Stimulated activated naive CD8-positive, alpha-beta T cell treated with anti-CD3 and anti-CD28 coated beads, Interleukin-15, Interleukin-2, amounts not matched to agents 100 U/mL and 50 U/mL, for 24 hours (primary cell): ENCODE measurements around the gene RBBP8NL.

ENCODE experiments used
- ATAC-seq: fragments of 150-1000 bp; cut with Tn5 transposase; one replicate; pipeline ENCODE4 v1.10.0; 2021
- DNase-seq: peaks from one replicate; pipeline ENCODE4 v3.0.0; 2021

RBBP8NL gene

GRCh38 chr20:62391165-62392076 is 35.9 kb downstream of the RBBP8NL start:
- no peak for ATAC-seq
- no peak for DNase-seq

GRCh38 chr20:62390317-62391164 is 36.8 kb downstream of the RBBP8NL start:
- no peak for DNase-seq
- no peak for ATAC-seq

GRCh38 chr20:62389601-62390087 is 37.7 kb downstream of the RBBP8NL start:
- DNase-seq (no peak), ATAC-seq (no peak)

GRCh38 chr20:62388839-62389600 is 38.3 kb downstream of the RBBP8NL start:
- no peak for ATAC-seq
- no peak for DNase-seq

- DNase-seq (peak; percentile 47), ATAC-seq (no peak)
Observed at GRCh38 chr20:62387933-62388635, 39.3 kb downstream of the RBBP8NL start.

- DNase-seq (no peak), ATAC-seq (no peak)
Observed at GRCh38 chr20:62387219-62387913, 40.0 kb downstream of the RBBP8NL start.

GRCh38 chr20:62386383-62387218 is 40.7 kb downstream of the RBBP8NL start, which contains the start of gene RPS21:
TSS of gene RPS21 (plus strand) at chr20:62387103. CDS start at chr20:62387339, 236 bp downstream.
- DNase-seq (peak; percentile 94), ATAC-seq (peak; percentile 86)

- peak; percentile 68 for ATAC-seq
- peak; percentile 83 for DNase-seq
Observed at GRCh38 chr20:62382306-62383198, 44.8 kb downstream of the RBBP8NL start.

GRCh38 chr20:62381842-62382241 is 45.5 kb downstream of the RBBP8NL start:
- ATAC-seq, result no peak
- DNase-seq, result no peak

- DNase-seq (no peak), ATAC-seq (no peak)
Observed at GRCh38 chr20:62381202-62381797, 46.0 kb downstream of the RBBP8NL start.

- no peak for DNase-seq
- ATAC-seq, result no peak
Observed at GRCh38 chr20:62378215-62378614, 49.1 kb downstream of the RBBP8NL start.

- ATAC-seq (no peak), DNase-seq (no peak)
Observed at GRCh38 chr20:62377615-62378178, 49.6 kb downstream of the RBBP8NL start.

GRCh38 chr20:62377064-62377461 is 50.3 kb downstream of the RBBP8NL start:
- no peak for ATAC-seq
- DNase-seq, result no peak

- DNase-seq, result no peak
- ATAC-seq, result no peak
Observed at GRCh38 chr20:62376112-62377063, 51.0 kb downstream of the RBBP8NL start.

GRCh38 chr20:62374331-62375152 is 52.8 kb downstream of the RBBP8NL start:
- ATAC-seq (no peak), DNase-seq (no peak)
